HG02798 (cell line): ENCODE measurements around the gene C15orf62.

Experiments used
- ATAC-seq: cut with Tn5 transposase; IDR thresholded peaks from one replicate; pipeline ENCODE4 v1.9.1; 2021; ENCODE audit warnings: mild to moderate bottlenecking; ENCODE audit not compliant: unreplicated experiment, poor library complexity

C15orf62 gene

GRCh38 chr15:40775740-40776536, 6.2 kb downstream of the C15orf62 start:
- ATAC-seq, result no peak

- ATAC-seq, result no peak
These were observed 6.9 kb downstream of the C15orf62 start for GRCh38 chr15:40776537-40777141.

DNA sequence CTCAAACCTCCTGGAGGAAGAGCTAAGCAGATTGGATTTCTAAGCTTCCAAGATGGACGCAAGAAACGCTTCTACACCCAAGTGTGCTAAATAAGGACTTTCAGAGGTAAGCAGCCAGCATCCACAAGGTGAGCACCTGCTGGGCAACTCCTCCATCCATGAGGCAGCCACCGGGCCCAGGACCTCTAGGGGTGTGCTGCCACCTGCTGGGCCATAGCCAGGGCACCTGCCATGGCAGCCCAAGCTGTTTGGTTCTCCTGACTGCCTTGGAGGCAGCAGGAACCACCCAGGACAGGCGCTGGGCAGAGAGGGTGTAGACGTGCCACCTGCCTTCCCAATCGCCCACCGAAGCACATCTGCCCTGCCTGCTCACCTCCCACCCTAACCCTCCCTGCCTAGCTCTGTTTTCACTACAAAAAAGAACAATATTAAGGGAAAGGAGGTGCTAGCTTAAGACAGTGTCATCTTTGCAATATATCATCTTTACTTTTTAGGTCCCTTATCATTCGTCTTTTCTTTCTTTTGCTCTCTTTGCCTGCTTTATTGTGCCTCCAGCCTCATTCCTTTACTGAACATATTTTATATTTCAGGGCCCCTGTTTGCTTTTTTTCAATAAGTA, 12.9 kb downstream of the C15orf62 start:
- peak; percentile 75 for ATAC-seq

DNA sequence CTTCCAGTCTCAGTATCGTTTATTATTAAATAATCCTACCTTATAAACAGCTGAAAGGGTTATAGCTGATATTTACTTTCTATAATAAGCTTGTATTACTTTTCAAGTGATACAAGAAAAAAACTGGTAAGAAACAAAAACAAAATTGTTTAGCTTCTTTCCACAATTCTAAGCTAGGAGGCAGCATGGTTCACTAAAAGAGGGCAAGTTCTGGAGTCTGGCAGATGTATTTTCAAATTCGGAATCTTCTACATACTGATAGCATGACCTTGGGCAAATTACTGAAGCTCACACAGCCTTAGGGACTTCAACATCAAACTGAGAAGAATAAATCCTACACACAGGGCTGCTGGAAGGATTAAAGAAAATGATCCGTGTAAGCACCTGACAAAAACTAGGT, 15.4 kb downstream of the C15orf62 start:
- no peak for ATAC-seq

- ATAC-seq, result no peak
These were observed 16.0 kb downstream of the C15orf62 start for GRCh38 chr15:40785814-40786213.

- no peak for ATAC-seq
These were observed 17.6 kb downstream of the C15orf62 start for GRCh38 chr15:40787344-40787841.

- ATAC-seq, result no peak
These were observed 18.2 kb downstream of the C15orf62 start for GRCh38 chr15:40787991-40788390.

- ATAC-seq, result no peak
These were observed 19.3 kb downstream of the C15orf62 start for GRCh38 chr15:40789119-40789518.

DNA sequence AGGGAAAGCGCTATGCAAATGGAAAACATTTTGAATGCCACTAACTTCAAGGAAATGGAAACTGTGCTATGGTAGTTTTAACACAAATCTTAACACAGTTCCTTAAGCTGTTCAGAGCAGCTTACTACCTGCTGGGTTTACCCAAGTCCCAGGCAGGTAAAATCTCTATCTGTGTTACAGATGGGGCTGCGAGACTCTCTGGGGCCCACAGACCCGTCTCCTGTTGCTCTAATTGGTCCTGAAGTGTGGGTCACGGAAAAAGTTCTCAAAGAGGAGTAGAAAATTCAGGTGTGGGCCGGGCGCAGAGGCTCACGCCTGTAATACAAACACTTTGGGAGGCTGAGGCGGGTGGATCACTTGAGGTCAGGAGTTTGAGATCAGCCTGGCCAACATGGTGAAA, 20.2 kb downstream of the C15orf62 start:
- no peak for ATAC-seq

DNA sequence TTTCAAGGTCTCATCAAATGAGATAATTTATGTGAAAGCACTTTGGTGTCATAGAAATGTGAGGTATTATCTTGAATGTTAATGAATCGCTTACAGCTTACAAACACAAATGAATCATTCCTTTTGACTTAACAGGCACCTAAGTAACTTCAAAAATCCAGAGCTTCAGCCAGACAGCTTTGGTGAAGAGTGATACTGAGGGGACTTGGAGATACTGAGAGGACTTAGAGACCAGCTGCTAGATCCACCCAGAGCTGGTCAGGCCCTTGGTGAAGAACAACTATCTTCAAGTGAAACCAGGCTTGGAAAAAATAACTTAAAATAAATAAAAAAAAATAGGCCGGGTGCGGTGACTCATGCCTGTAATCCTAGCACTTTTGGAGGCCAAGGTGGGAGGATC, 20.9 kb downstream of the C15orf62 start:
- ATAC-seq, result no peak

DNA sequence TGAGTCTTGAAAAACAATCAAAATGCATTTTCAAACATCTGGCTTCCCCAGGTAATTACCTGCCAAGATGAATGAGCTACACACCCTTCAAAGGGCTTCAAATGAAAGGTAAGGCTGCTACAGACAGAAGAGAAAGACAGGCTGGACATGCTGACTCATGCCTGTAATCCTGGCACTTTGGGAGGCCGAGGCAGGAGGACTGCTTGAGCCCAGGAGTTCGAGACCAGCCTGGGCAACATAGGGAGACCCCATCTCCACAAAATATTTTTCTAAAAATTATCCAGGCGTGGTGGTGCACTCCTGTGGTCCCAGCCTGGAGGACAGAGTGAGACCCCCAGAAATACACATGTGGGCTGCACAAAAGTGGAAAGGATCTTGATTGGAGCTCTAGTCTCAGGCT, 22.6 kb downstream of the C15orf62 start:
- ATAC-seq, result no peak

DNA sequence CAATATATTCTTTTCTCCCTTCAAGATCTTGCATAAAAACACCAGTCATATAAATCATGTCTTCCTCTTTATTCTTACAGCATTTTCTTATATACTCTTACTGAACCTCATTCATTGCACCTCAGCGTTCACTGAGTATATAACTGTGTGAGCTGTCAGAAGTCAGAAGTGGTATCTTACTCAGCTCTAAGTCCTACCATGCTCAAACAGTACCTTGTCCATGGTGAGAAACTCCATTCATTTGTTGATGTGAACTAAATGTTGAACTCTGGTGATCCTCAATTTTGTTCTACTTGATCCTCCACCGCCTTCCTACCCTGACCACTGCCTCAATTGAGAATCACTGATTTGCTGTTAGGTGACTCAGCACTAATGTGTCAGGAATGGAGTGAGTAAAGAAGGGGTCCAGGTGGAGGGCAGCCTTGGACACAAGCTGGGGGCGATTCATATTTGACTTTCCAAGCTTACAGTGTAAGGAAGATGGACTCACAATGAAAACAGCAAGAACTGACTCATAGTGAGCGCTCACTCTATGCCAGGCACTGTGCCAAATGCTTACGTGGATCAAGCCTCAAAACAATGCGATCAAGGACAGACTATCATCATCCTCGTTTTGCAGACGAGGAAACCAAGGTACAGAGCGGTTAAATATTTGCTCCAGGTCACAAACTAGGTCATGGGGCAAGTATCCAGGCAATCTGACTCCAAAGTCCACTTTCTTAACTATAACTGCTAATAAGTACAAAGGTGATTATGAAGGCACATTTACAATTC, 23.6 kb downstream of the C15orf62 start:
- no peak for ATAC-seq

DNA sequence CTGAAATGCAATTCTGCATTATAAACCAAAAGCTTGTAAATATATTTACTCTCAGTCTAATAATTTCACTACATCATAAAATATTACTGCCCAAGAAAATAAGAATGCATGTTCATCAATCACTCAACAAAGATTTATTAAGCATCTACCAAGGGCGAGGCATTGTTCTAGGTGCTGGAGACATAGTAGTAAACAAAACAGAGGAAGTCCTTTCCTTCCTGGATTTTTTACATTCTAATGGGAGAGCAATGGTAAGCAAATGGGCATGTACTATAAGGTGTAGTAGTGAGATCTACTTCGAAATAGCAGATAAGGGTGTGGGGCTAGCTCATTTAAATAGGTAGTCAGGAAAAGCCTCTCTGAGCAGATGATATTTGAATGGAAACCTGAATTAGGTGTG, 26.3 kb downstream of the C15orf62 start:
- ATAC-seq, result no peak

GRCh38 chr15:40796512-40796911, 26.7 kb downstream of the C15orf62 start:
- ATAC-seq, result no peak

GRCh38 chr15:40799523-40799922, 29.7 kb downstream of the C15orf62 start:
- no peak for ATAC-seq

- no peak for ATAC-seq
These were observed 33.3 kb downstream of the C15orf62 start for GRCh38 chr15:40803076-40803475.

- no peak for ATAC-seq
These were observed 33.9 kb downstream of the C15orf62 start for GRCh38 chr15:40803688-40804087.

DNA sequence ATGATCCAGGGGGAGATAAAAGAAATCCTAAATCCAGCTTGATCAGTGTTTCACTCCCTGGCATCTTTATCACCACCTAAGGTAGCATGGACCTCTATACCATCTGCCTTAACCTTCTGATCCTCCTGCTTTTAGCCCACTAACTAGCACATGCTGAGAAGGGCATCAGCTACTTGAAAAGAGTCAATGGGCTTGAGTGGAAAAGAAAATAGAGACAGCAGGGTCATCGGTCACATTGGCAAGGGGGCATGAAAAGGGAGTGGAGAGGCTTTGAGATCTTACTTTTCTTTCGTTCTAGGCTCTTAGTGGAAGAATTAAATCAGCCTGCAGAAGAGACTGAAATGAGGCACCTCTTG, 36.9 kb downstream of the C15orf62 start:
- ATAC-seq, result no peak

DNA sequence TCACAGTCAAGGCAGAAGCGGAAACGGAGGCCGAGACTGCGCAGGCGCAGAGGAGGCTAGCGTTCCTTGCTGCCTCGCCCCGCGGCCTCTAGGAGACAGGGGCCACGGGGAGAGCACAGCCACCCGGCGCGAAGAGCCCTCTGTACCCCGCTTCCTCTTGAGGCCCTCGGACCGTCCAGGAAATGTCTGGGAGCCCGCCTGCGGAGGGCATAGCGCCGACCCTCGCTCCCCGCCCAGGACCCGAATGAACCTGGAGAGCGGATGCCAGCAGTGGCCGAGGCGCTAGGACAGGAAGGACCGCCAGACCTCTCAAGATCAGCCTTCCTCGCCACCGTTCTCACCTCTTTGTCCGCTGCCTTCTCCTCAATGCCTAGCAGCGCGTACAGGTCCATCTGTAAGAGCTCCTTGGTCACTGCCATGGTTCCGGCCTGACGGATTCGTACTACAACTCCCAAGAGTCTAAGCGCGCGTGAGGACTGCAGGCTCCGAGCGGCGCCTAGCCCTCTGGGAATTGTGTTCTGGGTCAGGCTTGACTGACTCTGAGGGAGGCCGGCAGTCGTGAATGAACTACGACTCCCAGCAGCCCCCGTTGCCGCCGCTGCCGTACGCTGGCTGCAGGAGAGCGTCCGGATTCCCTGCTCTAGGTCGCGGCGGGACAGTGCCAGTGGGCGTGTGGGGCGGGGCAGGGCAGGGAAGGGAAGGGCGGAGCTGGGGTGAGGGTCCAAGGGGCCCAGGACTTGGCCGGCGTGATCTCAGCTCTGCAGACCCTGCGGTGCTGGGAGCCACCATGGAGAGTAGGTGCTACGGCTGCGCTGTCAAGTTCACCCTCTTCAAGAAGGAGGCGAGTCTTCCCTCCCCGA, 37.5 kb downstream of the C15orf62 start, which contains the start of the genes DNAJC17 and ZFYVE19:
Gene DNAJC17, minus strand, starts transcription at position 446 of the 860 bp plus-strand sequence. Its CDS starts 27 bp downstream, at position 419.
Gene ZFYVE19, plus strand, starts transcription at position 62 of the 860 bp plus-strand sequence. Its CDS starts 501 bp downstream, at position 563.
- ATAC-seq, result peak; percentile 95
